ENCODE results near the gene CDC42SE1. TPM values are rescaled to one million over a fixed set of nuclear protein-coding genes. Genes with fewer than 3 reads are reported as not detected.

Gene CDC42SE1
- total RNA-seq, 2 donors from 2014 or later, result 36.5 to 55.3 TPM

- intact Hi-C loops (cut with DNase I), result no loop called here
- ATAC-seq (peak; percentile 76 to 85), DNase-seq (peak; percentile 56)
Measured at GRCh38 chr1:151013518-151013917, 45.9 kb downstream of the CDC42SE1 start.

GRCh38 chr1:151012684-151013471 lies 46.5 kb downstream of the CDC42SE1 start:
- peak; percentile 44 to 71 for ATAC-seq
- intact Hi-C loops (cut with DNase I), result no loop called here
- peak; percentile 30 for DNase-seq

- DNase-seq (no peak), ATAC-seq (no peak)
- intact Hi-C loops (cut with DNase I), result no loop called here
Measured at GRCh38 chr1:151011154-151011850, 48.1 kb downstream of the CDC42SE1 start.

GRCh38 chr1:151010346-151010726 lies 49.1 kb downstream of the CDC42SE1 start:
- DNase-seq, result no peak
- intact Hi-C loops (cut with DNase I), result no loop called here
- ATAC-seq, result no peak

- ATAC-seq (no peak), DNase-seq (no peak)
- intact Hi-C loops (cut with DNase I), result loop anchor here in 1 of 2 donors (10.0 kb wide), 1 partner anchor 45 kb away; the partner anchor contains the start of gene CDC42SE1
Measured at GRCh38 chr1:151009674-151010345, 49.6 kb downstream of the CDC42SE1 start.

GRCh38 chr1:151009206-151009587 lies 50.2 kb downstream of the CDC42SE1 start:
- intact Hi-C loops (cut with DNase I), result loop anchor here in 1 of 2 donors (10.0 kb wide), 1 partner anchor 46 kb away; the partner anchor contains the start of gene CDC42SE1
- DNase-seq (no peak), ATAC-seq (no peak)

- peak; percentile 98 for DNase-seq
- intact Hi-C loops (cut with DNase I), result loop anchor here in 1 of 2 donors (10.0 kb wide), 1 partner anchor 46 kb away; the partner anchor contains the start of gene CDC42SE1
- peak; percentile 91 to 93 for ATAC-seq
Measured at GRCh38 chr1:151008244-151009205, 50.9 kb downstream of the CDC42SE1 start, which contains the start of gene PRUNE1. Gene PRUNE1 (plus strand): TSS chr1:151008449. CDS start chr1:151008633, 184 bp downstream.

GRCh38 chr1:151007853-151008243 lies 51.6 kb downstream of the CDC42SE1 start:
- no peak for ATAC-seq
- DNase-seq, result no peak
- intact Hi-C loops (cut with DNase I), result loop anchor here in 1 of 2 donors (10.0 kb wide), 1 partner anchor 47 kb away; the partner anchor contains the start of gene CDC42SE1

GRCh38 chr1:151006327-151007052 lies 52.9 kb downstream of the CDC42SE1 start, which contains the start of gene MINDY1:
Gene MINDY1 (minus strand): TSS chr1:151006902. CDS start chr1:151002617, 4,285 bp downstream.
- peak; percentile 79 to 82 for ATAC-seq
- intact Hi-C loops (cut with DNase I), result loop anchor here in 1 of 2 donors (10.0 kb wide), 1 partner anchor 48 kb away; the partner anchor contains the start of gene CDC42SE1
- peak; percentile 72 for DNase-seq

GRCh38 chr1:151005729-151006319 lies 53.6 kb downstream of the CDC42SE1 start:
- DNase-seq, result no peak
- no peak for ATAC-seq
- intact Hi-C loops (cut with DNase I), result loop anchor here in 1 of 2 donors (10.0 kb wide), 1 partner anchor 49 kb away; the partner anchor contains the start of gene CDC42SE1

- no peak for DNase-seq
- intact Hi-C loops (cut with DNase I), result loop anchor here (2.0 to 10.0 kb wide), 2 partner anchors 22 to 52 kb away; partner anchors contain the start of gene CDC42SE1 (in 1 of the 2)
- no peak for ATAC-seq
Measured at GRCh38 chr1:151003180-151003579, 56.2 kb downstream of the CDC42SE1 start.

- intact Hi-C loops (cut with DNase I), result loop anchor here (2.0 to 10.0 kb wide), 2 partner anchors 22 to 52 kb away; partner anchors contain the start of gene CDC42SE1 (in 1 of the 2)
- ATAC-seq (no peak), DNase-seq (no peak)
Measured at GRCh38 chr1:151002611-151003010, 56.8 kb downstream of the CDC42SE1 start.

- DNase-seq (no peak), ATAC-seq (no peak)
- intact Hi-C loops (cut with DNase I), result loop anchor here (2.0 to 10.0 kb wide), 2 partner anchors 21 to 53 kb away; partner anchors contain the start of gene CDC42SE1 (in 1 of the 2)
Measured at GRCh38 chr1:151002051-151002450, 57.4 kb downstream of the CDC42SE1 start.

GRCh38 chr1:151001602-151002001 lies 57.8 kb downstream of the CDC42SE1 start:
- intact Hi-C loops (cut with DNase I), result loop anchor here (2.0 to 10.0 kb wide), 2 partner anchors 21 to 53 kb away; partner anchors contain the start of gene CDC42SE1 (in 1 of the 2)
- DNase-seq, result no peak
- no peak for ATAC-seq

All from left cardiac atrium (tissue), 4 donors.